Measurements from ENCODE around the gene PTPRM. TPM values are rescaled to one million over a fixed set of nuclear protein-coding genes. Genes with fewer than 3 reads are reported as not detected.

Gene PTPRM
- polyA plus RNA-seq, 2 of the 4 experiments (the other 2 are of a cell fraction) = 44.5 to 199 TPM

DNA sequence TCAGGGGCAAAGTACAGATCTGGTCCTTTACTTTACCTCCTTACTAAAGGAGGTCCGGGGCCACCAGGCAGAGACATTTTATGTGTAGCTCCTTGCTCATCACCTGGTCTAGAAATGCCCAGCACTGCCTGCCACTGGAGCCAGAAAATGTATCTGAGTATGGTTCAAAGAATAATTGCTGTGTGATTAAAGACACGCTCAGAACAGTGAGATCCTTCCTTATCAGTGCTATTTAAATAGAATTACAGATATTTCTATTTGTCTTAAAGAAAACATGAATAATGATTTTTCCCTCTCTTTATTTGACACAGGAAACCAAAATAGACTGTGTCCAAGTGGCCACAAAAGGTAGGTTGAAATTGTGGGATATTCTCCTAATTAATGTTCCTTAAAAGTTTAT lies 547.4 kb downstream of the PTPRM start:
- WGBS (ENCODE audit: missing lambda C conversion rate) = 58% methylated on average over 2 of the region's 2 CpGs
- Histone ChIP-seq H3K4me3 (no peak overlapping the region), H3K27ac (peak overlapping the region; percentile 1 to 57; a peak in 3 of 6 replicates), H3K9me3 (no peaks in the 10 kb centered on the region), H3K4me1 (peaks cover 48% of the 10 kb centered on the region), H3K4me2 (peak overlapping the region; percentile 7; the same call in 1 of the 3 replicates)
- no peak for TF ChIP-seq TFCP2L1 (CRISPR knock-in tag; IDR thresholded peaks at IDR 0.05)
- no peak for TF ChIP-seq MAZ (IDR thresholded peaks at IDR 0.05; ENCODE audit: borderline replicate concordance, low read depth, low read length)
- TF ChIP-seq, protein P1, sequence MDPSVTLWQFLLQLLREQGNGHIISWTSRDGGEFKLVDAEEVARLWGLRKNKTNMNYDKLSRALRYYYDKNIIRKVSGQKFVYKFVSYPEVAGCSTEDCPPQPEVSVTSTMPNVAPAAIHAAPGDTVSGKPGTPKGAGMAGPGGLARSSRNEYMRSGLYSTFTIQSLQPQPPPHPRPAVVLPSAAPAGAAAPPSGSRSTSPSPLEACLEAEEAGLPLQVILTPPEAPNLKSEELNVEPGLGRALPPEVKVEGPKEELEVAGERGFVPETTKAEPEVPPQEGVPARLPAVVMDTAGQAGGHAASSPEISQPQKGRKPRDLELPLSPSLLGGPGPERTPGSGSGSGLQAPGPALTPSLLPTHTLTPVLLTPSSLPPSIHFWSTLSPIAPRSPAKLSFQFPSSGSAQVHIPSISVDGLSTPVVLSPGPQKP (IDR thresholded peaks at IDR 0.05; ENCODE audit: low read depth, low read length) = no peak
- no peak for TF ChIP-seq FOSL2 (IDR thresholded peaks at IDR 0.05)
- TF ChIP-seq FOSL2 (CRISPR knock-in tag; IDR thresholded peaks at IDR 0.05) = no peak
- TF ChIP-seq, protein P2, sequence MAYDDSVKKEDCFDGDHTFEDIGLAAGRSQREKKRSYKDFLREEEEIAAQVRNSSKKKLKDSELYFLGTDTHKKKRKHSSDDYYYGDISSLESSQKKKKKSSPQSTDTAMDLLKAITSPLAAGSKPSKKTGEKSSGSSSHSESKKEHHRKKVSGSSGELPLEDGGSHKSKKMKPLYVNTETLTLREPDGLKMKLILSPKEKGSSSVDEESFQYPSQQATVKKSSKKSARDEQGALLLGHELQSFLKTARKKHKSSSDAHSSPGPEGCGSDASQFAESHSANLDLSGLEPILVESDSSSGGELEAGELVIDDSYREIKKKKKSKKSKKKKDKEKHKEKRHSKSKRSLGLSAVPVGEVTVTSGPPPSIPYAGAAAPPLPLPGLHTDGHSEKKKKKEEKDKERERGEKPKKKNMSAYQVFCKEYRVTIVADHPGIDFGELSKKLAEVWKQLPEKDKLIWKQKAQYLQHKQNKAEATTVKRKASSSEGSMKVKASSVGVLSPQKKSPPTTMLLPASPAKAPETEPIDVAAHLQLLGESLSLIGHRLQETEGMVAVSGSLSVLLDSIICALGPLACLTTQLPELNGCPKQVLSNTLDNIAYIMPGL (CRISPR knock-in tag; IDR thresholded peaks at IDR 0.05; ENCODE audit: borderline replicate concordance) = no peak
- no peak for TF ChIP-seq JUNB (IDR thresholded peaks at IDR 0.05)
- no peak for TF ChIP-seq NR3C1 (IDR thresholded peaks at IDR 0.05)
- no peak for TF ChIP-seq FOXS1 (CRISPR knock-in tag; IDR thresholded peaks at IDR 0.05)
- TF ChIP-seq RCOR1 (IDR thresholded peaks at IDR 0.05; ENCODE audit: low read depth, low read length) = no peak
- TF ChIP-seq ESRRA (IDR thresholded peaks at IDR 0.05; ENCODE audit: borderline replicate concordance, low read length) = no peak
- no peak for TF ChIP-seq HOXA7 (CRISPR knock-in tag; IDR thresholded peaks at IDR 0.05)
- no peak for TF ChIP-seq RNF2 (IDR thresholded peaks at IDR 0.05; ENCODE audit: borderline replicate concordance, low read depth)
- TF ChIP-seq RARB (CRISPR knock-in tag; IDR thresholded peaks at IDR 0.05) = no peak
- TF ChIP-seq, protein P3, sequence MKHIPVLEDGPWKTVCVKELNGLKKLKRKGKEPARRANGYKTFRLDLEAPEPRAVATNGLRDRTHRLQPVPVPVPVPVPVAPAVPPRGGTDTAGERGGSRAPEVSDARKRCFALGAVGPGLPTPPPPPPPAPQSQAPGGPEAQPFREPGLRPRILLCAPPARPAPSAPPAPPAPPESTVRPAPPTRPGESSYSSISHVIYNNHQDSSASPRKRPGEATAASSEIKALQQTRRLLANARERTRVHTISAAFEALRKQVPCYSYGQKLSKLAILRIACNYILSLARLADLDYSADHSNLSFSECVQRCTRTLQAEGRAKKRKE (CRISPR knock-in tag; IDR thresholded peaks at IDR 0.05; ENCODE audit: low read depth) = no peak
- no peak for TF ChIP-seq KDM5A (IDR thresholded peaks at IDR 0.05)
- no peak for TF ChIP-seq CHD2 (IDR thresholded peaks at IDR 0.05; ENCODE audit: low read length, partially characterized antibody)
- CTCF ChIA-PET = interaction anchor here (1.9 kb wide), 1 partner anchor 9 kb away, joined by 6 read pairs; no protein-coding TSS in a partner anchor
- FAIRE-seq = no peak
- ATAC-seq = no peak
- POLR2A ChIA-PET = no interaction called here
- DNase-seq (ENCODE audit: low read depth in 1 of 2, low spot score in 1 of 2) = no peak

DNA sequence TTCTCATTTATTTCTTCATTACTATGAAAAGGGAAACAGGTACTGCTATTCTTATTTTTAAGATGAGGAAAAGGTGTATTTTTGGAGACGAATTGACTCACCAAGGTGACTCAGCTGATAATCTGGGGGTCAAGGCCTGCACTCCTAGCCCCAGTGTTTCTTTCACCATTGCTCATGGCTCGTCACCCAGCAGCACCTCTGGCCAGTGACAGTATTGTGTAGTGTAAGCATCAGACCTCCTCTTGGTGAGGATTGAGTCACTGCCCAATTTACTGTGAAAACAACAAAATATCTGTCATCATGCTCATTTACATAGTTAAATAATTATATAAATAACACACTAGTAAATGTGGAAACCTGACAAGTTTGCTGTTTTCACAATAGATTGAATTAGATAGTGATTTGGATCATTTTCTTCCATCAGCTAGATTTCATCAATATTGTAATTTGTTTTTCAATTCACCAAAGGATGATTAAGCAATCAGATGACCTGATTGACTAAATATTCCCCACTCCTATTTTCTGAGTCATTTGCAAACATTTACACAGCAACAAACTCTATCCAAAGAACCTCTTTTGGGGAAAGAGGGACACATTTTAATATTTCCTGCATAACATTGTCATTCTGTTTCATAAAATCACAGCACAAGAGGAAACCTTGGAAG lies 549.4 kb downstream of the PTPRM start:
- CTCF ChIA-PET = interaction anchor here (2.2 kb wide), 1 partner anchor 13 kb away, joined by 6 read pairs; no protein-coding TSS in a partner anchor
- H3K4me2 ChIP-seq = peak overlapping the region; percentile 75
- no peak for FAIRE-seq
- H3K9me3 ChIP-seq = no peaks in the 10 kb centered on the region
- peak; percentile 94 to 98 for ATAC-seq
- H3K4me1 ChIP-seq = peaks cover 56% of the 10 kb centered on the region
- WGBS (ENCODE audit: missing lambda C conversion rate) = 3% methylated on average over 2 of the region's 2 CpGs
- H3K27ac ChIP-seq = peak overlapping the region; percentile 74 to 83
- peak; percentile 51 to 78 for DNase-seq (ENCODE audit: low read depth in 1 of 2, low spot score in 1 of 2)
- H3K4me3 ChIP-seq = no peak overlapping the region; the same call in 2 of the 3 replicates
- POLR2A ChIA-PET = no interaction called here
- TF ChIP-seq, protein P4, sequence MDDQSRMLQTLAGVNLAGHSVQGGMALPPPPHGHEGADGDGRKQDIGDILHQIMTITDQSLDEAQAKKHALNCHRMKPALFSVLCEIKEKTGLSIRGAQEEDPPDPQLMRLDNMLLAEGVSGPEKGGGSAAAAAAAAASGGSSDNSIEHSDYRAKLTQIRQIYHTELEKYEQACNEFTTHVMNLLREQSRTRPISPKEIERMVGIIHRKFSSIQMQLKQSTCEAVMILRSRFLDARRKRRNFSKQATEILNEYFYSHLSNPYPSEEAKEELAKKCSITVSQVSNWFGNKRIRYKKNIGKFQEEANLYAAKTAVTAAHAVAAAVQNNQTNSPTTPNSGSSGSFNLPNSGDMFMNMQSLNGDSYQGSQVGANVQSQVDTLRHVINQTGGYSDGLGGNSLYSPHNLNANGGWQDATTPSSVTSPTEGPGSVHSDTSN (IDR thresholded peaks at IDR 0.05) = no peak
- TF ChIP-seq FOSL2 (IDR thresholded peaks at IDR 0.05) (peak; percentile 45; the same call in 1 of the 2 replicates), FOSL2 (CRISPR knock-in tag; IDR thresholded peaks at IDR 0.05) (peak; percentile 80), MAFK (IDR thresholded peaks at IDR 0.05; ENCODE audit: partially characterized antibody) (peak; percentile 59), CEBPB (IDR thresholded peaks at IDR 0.05) (peak; percentile 77 to 83), GATA3 (IDR thresholded peaks at IDR 0.05; ENCODE audit: borderline replicate concordance) (peak; percentile 22; the same call in 1 of the 2 replicates), EP300 (IDR thresholded peaks at IDR 0.05) (peak; percentile 9 to 20; a peak in 1 of 5 replicates), JUNB (IDR thresholded peaks at IDR 0.05) (peak; percentile 78), KDM1A (IDR thresholded peaks at IDR 0.05; ENCODE audit: low read depth) (no peak), JUN (IDR thresholded peaks at IDR 0.05) (peak in 1 of 2 experiments; percentile 14; a peak in 1 of 5 replicates)
- TF ChIP-seq, protein P5, sequence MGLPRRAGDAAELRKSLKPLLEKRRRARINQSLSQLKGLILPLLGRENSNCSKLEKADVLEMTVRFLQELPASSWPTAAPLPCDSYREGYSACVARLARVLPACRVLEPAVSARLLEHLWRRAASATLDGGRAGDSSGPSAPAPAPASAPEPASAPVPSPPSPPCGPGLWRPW (IDR thresholded peaks at IDR 0.05) = 0 out of 2 replicates have a peak, but pooled peaks have one; percentile 30
